Testis (tissue), 3 donors: ENCODE results near the gene ZNF324B. TPM values are rescaled to one million over a fixed set of nuclear protein-coding genes. Genes with fewer than 3 reads are reported as not detected.

ENCODE experiments used
- DNase-seq: peaks from one replicate; pipeline ENCODE4 v3.0.0-alpha.2; 2019
- H3K27ac ChIP-seq, 2 donors: fragments of 200-600 bp; sonication (generic); one replicate each; pipeline ENCODE4 v1.5.1; 2019
- H3K27me3 ChIP-seq: fragments of 200-600 bp; sonication (generic); one replicate; pipeline ENCODE4 v1.5.1; 2019
- H3K36me3 ChIP-seq: fragments of 200-600 bp; sonication (generic); one replicate; pipeline ENCODE4 v1.5.1; 2017; ENCODE audit warnings: low read depth; ENCODE audit errors: missing control alignments
- H3K4me1 ChIP-seq: fragments of 200-600 bp; sonication (generic); one replicate; pipeline ENCODE4 v1.5.1; 2019
- H3K4me3 ChIP-seq, 2 donors: fragments of 200-600 bp; sonication (generic); one replicate each; pipeline ENCODE4 v1.5.1; 2017 to 2019
- H3K9me3 ChIP-seq: fragments of 200-600 bp; sonication (generic); one replicate; pipeline ENCODE4 v1.5.1; 2017
- CTCF ChIP-seq, 3 experiments: fragments of 450-650 bp in 2 of 3; fragments of 200-600 bp in 1 of 3; sonication (generic) in 1 of 3; IDR thresholded peaks; one replicate each; pipeline ENCODE4 v1.5.1; 2016 to 2019; ENCODE audit warnings: antibody characterized with exemption in 3 of 3, mild to moderate bottlenecking in 2 of 3, moderate library complexity in 1 of 3
- POLR2A ChIP-seq: fragments of 450-650 bp; IDR thresholded peaks from one replicate; pipeline ENCODE4 v1.6.1; 2017; ENCODE audit warnings: antibody characterized with exemption, mild to moderate bottlenecking, moderate library complexity
- WGBS, 2 donors: methylation state at CpG; one replicate each; pipeline ENCODE4 v1.1.5; 2018; 5-methylcytosine and 5-hydroxymethylcytosine counted together
- intact Hi-C: fragments of 100-400 bp; cut with DNase I; formaldehyde crosslinking; loops from one replicate; pipeline ENCODE4 v1.15.1; 2023; ENCODE audit warnings: low total_unique reads
- polyA plus RNA-seq: library from polyadenylated mRNA; stranded (reverse); fragments of 350-450 nt; fragmentation: Illumina TruSeq; extraction: RNeasy Lipid Tissue Mini Kit (QIAGEN cat#74804); gene quantifications from one replicate; pipeline ENCODE4 v1.2.3, GENCODE V29; 2014; ENCODE audit warnings: low read depth, low replicate concordance; ENCODE audit not compliant: insufficient read depth
- total RNA-seq, 2 donors: library from RNA; depleted of rRNA; stranded (reverse); fragments of >200 nt; gene quantifications; one replicate each; pipeline ENCODE4 v1.2.3, GENCODE V29; 2016

The ZNF324B gene
- total and polyA plus RNA-seq, 3 donors from 2014 or later, result 4.8 to 15.8 (median 8.5) TPM

DNA sequence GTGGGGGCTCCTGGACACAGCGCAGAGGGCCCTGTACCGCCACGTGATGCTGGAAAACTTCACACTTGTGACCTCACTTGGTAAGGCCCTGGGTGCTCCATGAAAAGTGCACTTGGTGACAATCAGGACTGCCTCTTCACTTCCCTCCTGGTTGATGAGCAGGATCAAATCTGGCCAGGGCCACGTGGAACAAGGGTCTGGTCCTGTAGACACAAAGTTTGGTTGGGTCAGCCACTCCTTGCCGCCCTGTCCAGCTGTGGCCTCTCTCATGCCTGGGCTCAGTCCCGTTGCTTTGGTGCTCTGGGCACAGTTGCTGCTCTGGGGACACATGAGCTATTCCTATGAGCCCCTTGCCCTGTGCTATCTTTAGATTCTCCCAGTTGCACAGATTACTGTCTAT lies 2.3 kb downstream of the ZNF324B start:
- Histone ChIP-seq H3K36me3 (peaks cover 3% of the 10 kb centered on the region), H3K27me3 (no peaks in the 10 kb centered on the region), H3K4me3 (no peak overlapping the region), H3K27ac (no peak overlapping the region), H3K9me3 (no peaks in the 10 kb centered on the region), H3K4me1 (no peaks in the 10 kb centered on the region)
- WGBS, 2 donors, result 89 to 100% methylated on average over 3 to 6 of the region's 6 CpGs
- no peak for DNase-seq
- intact Hi-C loops, result no loop called here
- TF ChIP-seq POLR2A, result no peak
- TF ChIP-seq CTCF (IDR thresholded peaks at IDR 0.05), result no peak

GRCh38 chr19:58455306-58455705 lies 3.9 kb downstream of the ZNF324B start:
- peaks cover 3% of the 10 kb centered on the region for H3K36me3 ChIP-seq
- 80 to 90% methylated on average over 10 to 21 of the region's 21 CpGs for WGBS, 2 donors
- TF ChIP-seq POLR2A, result no peak
- TF ChIP-seq CTCF (IDR thresholded peaks at IDR 0.05), result no peak
- intact Hi-C loops, result no loop called here
- H3K27ac ChIP-seq, result no peak overlapping the region
- no peak overlapping the region for H3K4me3 ChIP-seq
- no peaks in the 10 kb centered on the region for H3K4me1 ChIP-seq
- H3K27me3 ChIP-seq, result no peaks in the 10 kb centered on the region
- no peak for DNase-seq
- no peaks in the 10 kb centered on the region for H3K9me3 ChIP-seq

GRCh38 chr19:58456111-58456510 lies 4.7 kb downstream of the ZNF324B start:
- H3K36me3 ChIP-seq, result peaks cover 3% of the 10 kb centered on the region
- no peak for TF ChIP-seq CTCF (IDR thresholded peaks at IDR 0.05)
- TF ChIP-seq POLR2A, result no peak
- intact Hi-C loops, result no loop called here

GRCh38 chr19:58460039-58460438 lies 8.6 kb downstream of the ZNF324B start:
- Histone ChIP-seq H3K27ac (no peak overlapping the region), H3K36me3 (peaks cover 3% of the 10 kb centered on the region), H3K9me3 (no peaks in the 10 kb centered on the region), H3K27me3 (no peaks in the 10 kb centered on the region), H3K4me1 (no peaks in the 10 kb centered on the region), H3K4me3 (no peak overlapping the region)
- DNase-seq, result no peak
- intact Hi-C loops, result no loop called here
- WGBS, 2 donors, result 94% methylated on average over 2 of the region's 2 CpGs
- TF ChIP-seq POLR2A, result no peak
- no peak for TF ChIP-seq CTCF (IDR thresholded peaks at IDR 0.05)

More at GRCh38 chr19:58456111-58456510, 4.7 kb downstream of the ZNF324B start:
- no peaks in the 10 kb centered on the region for H3K9me3 ChIP-seq
- 75 to 81% methylated on average over 18 to 25 of the region's 35 CpGs for WGBS, 2 donors
- H3K4me1 ChIP-seq, result no peaks in the 10 kb centered on the region
- no peaks in the 10 kb centered on the region for H3K27me3 ChIP-seq
- H3K27ac ChIP-seq, result no peak overlapping the region
- no peak overlapping the region for H3K4me3 ChIP-seq
- DNase-seq, result no peak

DNA sequence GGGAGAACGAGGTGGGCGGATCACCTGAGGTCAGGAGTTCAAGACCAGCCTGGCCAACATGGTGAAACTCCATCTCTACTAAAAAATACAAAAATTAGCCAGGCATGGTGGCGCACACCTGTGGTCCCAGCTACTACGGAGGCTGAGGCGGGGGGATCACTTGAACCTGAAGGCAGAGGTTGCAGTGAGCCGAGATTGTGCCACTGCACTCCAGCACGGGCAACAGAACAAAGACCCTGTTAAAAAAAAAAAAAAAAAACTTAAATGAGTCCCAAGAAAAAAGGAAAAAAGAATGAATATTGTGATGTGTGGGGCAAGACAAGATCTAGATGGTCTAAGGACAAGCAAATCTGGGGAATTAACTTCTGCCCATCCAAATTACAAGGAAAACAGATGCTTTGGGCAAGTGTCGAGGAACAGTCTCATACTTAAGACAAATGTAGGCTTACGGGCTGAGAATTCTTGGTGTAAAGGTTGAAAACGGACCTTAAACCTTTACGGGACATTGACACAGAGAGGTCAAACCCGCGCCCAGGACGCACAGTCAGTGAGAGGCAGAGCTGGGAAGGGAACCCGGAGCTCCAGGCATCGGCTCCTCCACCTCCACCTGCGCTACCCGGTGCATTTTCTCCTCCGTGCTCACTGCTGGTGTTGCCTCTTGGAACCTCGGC lies 14.8 kb downstream of the ZNF324B start:
- intact Hi-C loops, result no loop called here
- H3K9me3 ChIP-seq, result no peaks in the 10 kb centered on the region
- H3K4me1 ChIP-seq, result peaks cover 9% of the 10 kb centered on the region
- no peaks in the 10 kb centered on the region for H3K36me3 ChIP-seq
- peak overlapping the region in 1 of 2 donors; percentile 73 for H3K27ac ChIP-seq
- no peaks in the 10 kb centered on the region for H3K27me3 ChIP-seq
- no peak for TF ChIP-seq CTCF (IDR thresholded peaks at IDR 0.05)
- TF ChIP-seq POLR2A, result no peak
- peak overlapping the region; percentile 82 to 83 for H3K4me3 ChIP-seq
- no peak for DNase-seq
- WGBS, 2 donors, result 23 to 27% methylated on average over 20 of the region's 20 CpGs
